VCaP (cell line): ENCODE data around the gene SMAD6.

Experiments
- H3K27ac ChIP-seq: fragments of 450-650 bp; 2 replicates; pipeline ENCODE4 v1.5.1; 2017
- CTCF ChIP-seq: fragments of 450-650 bp; conservative IDR thresholded peaks from 2 replicates; pipeline ENCODE4 v1.5.1; 2017; ENCODE audit warnings: mild to moderate bottlenecking, moderate library complexity

SMAD6 gene

GRCh38 chr15:66830358-66830757 is 128.3 kb downstream of the SMAD6 start:
- TF ChIP-seq CTCF, result no peak
- H3K27ac ChIP-seq, result no peak overlapping the region

GRCh38 chr15:66830823-66831222 is 128.8 kb downstream of the SMAD6 start:
- H3K27ac ChIP-seq, result no peak overlapping the region
- no peak for TF ChIP-seq CTCF

GRCh38 chr15:66831289-66831688 is 129.3 kb downstream of the SMAD6 start:
- no peak overlapping the region for H3K27ac ChIP-seq
- TF ChIP-seq CTCF, result no peak

DNA sequence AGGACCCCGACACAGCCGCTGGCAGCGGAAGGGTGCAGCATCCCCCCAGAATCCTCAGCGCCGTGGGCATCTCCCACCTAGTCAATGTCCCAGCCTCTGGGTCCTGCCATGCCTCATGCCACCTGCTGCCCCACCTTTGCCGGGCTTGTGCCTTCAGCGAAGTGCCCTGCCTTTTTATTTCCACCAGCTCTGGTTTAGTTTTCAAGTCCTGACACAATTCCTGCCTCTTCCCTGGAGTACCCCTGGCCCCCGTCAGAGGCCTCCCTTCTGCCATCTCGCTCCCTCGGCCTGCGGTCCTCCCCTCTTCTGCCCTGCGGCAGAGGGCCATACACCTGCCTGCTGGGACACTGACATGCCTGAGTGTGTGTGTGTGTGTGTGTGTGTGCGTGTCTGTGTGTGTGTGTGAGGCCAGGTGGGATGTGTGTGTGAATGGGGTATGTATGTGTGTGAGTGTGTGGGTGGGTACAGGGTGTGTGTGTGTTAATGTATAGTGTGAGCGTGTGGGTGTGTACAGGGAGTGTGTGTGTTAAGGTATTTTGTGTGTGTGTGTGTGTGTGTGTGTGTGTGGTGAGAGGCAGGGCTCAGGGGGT is 129.9 kb downstream of the SMAD6 start:
- no peak for TF ChIP-seq CTCF

More for the DNA sequence above, 129.9 kb downstream of the SMAD6 start:
- no peak overlapping the region for H3K27ac ChIP-seq
